HG03108 (cell line): ENCODE results near the gene JARID2.
A peak's percentile ranks its signal among the peaks of the same experiment; 100 is the strongest.

Source experiments
- ATAC-seq: cut with Tn5 transposase; IDR thresholded peaks from one replicate; pipeline ENCODE4 v1.9.1; 2021; ENCODE audit warnings: moderate library complexity; ENCODE audit not compliant: unreplicated experiment

The JARID2 gene

GRCh38 chr6:15513131-15513771 lies 267.4 kb downstream of the JARID2 start:
- ATAC-seq = no peak

GRCh38 chr6:15513801-15514711 lies 268.2 kb downstream of the JARID2 start:
- no peak for ATAC-seq

GRCh38 chr6:15515226-15515625 lies 269.4 kb downstream of the JARID2 start:
- ATAC-seq = no peak

- no peak for ATAC-seq
Observed at GRCh38 chr6:15515660-15516375, 269.9 kb downstream of the JARID2 start.

- no peak for ATAC-seq
Observed at GRCh38 chr6:15516378-15516777, 270.5 kb downstream of the JARID2 start.

GRCh38 chr6:15516923-15517560 lies 271.2 kb downstream of the JARID2 start:
- ATAC-seq = no peak

- no peak for ATAC-seq
Observed at GRCh38 chr6:15517600-15517999, 271.7 kb downstream of the JARID2 start.

GRCh38 chr6:15518057-15518456 lies 272.2 kb downstream of the JARID2 start:
- no peak for ATAC-seq

GRCh38 chr6:15518878-15519277 lies 273.0 kb downstream of the JARID2 start:
- no peak for ATAC-seq

GRCh38 chr6:15519681-15520080 lies 273.8 kb downstream of the JARID2 start:
- ATAC-seq = no peak

GRCh38 chr6:15520626-15521203 lies 274.8 kb downstream of the JARID2 start:
- ATAC-seq = no peak

GRCh38 chr6:15521582-15521981 lies 275.7 kb downstream of the JARID2 start:
- ATAC-seq = no peak

GRCh38 chr6:15522026-15522425 lies 276.2 kb downstream of the JARID2 start:
- no peak for ATAC-seq

- no peak for ATAC-seq
Observed at GRCh38 chr6:15522427-15522826, 276.6 kb downstream of the JARID2 start.

- no peak for ATAC-seq
Observed at GRCh38 chr6:15522856-15523529, 277.1 kb downstream of the JARID2 start.

- no peak for ATAC-seq
Observed at GRCh38 chr6:15523679-15524630, 278.1 kb downstream of the JARID2 start.

- no peak for ATAC-seq
Observed at GRCh38 chr6:15524861-15525401, 279.1 kb downstream of the JARID2 start.

- ATAC-seq = peak; percentile 57
Observed at GRCh38 chr6:15526212-15526701, 280.4 kb downstream of the JARID2 start.
